ENCODE data around the gene FAM98C. TPM values are rescaled to one million over a fixed set of nuclear protein-coding genes. Genes with fewer than 3 reads are reported as not detected.

The FAM98C gene
- total RNA-seq, 1 donor from 2014 or later: 5.8 TPM

DNA sequence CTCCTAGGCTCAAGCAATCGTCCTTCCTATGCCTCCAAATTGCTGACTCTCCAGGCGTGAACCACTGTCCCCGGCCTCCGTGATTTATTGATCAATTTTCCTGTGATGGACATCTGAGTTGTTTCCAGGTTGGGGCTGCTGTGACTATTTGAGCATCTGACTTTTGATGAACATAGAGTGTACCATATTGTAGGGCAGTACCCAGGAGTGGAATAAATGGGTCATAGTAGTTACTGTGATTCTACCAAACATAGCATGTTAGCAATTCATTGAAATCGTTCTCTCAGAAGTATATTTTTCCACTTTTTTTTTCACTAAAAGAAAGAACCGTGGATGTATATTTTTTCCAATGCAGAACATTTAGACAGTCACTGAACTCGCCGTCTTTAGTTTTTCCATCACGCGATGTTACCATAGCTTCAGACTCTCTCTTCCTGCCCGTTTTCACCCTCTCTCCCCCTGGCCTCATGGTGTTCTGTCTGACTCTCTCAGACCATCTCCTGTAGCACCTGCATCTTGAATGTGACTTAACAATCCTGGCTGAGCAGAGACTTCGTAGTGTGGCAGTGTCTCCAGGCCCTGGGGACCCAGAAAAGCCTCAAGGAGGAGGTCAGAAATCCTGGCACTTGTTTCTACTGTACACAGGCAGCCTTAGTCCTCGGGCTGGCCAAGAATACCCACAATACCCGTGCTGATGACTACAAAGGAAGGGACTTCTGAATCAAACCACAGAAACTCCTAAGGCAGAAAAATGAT is 26.3 kb downstream of the FAM98C start:
- Mint-ChIP-seq H3K9me3 (ENCODE audit: unreplicated experiment) (peaks cover 2% of the 10 kb centered on the region), H3K4me1 (ENCODE audit: low read depth, unreplicated experiment) (peaks cover 21% of the 10 kb centered on the region), H3K4me3 (ENCODE audit: unreplicated experiment) (no peak overlapping the region), H3K27ac (ENCODE audit: unreplicated experiment) (no peak overlapping the region), H3K36me3 (ENCODE audit: unreplicated experiment) (no peaks in the 10 kb centered on the region), H3K27me3 (ENCODE audit: unreplicated experiment) (peaks cover 4% of the 10 kb centered on the region)
- TF ChIP-seq, protein P1, sequence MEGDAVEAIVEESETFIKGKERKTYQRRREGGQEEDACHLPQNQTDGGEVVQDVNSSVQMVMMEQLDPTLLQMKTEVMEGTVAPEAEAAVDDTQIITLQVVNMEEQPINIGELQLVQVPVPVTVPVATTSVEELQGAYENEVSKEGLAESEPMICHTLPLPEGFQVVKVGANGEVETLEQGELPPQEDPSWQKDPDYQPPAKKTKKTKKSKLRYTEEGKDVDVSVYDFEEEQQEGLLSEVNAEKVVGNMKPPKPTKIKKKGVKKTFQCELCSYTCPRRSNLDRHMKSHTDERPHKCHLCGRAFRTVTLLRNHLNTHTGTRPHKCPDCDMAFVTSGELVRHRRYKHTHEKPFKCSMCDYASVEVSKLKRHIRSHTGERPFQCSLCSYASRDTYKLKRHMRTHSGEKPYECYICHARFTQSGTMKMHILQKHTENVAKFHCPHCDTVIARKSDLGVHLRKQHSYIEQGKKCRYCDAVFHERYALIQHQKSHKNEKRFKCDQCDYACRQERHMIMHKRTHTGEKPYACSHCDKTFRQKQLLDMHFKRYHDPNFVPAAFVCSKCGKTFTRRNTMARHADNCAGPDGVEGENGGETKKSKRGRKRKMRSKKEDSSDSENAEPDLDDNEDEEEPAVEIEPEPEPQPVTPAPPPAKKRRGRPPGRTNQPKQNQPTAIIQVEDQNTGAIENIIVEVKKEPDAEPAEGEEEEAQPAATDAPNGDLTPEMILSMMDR (IDR thresholded peaks at IDR 0.05; ENCODE audit: partially characterized antibody, unreplicated experiment): no peak
- no peak for DNase-seq

DNA sequence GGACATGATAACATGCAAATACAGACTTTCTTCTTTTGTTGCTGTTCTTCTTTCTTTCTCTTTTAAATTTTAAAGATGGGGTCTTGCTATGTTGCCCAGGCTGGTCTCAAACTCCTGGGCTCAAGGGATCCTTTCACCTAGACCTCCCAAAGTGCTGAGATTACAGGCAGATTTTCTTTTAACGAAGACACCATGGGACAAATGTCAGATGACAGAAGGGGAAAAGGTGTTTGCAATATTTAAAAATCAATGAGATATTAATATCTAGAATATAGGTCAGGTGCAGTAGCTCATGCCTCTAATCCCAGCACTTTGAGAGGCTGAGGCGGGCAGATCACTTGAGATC is 26.9 kb downstream of the FAM98C start:
- Mint-ChIP-seq H3K9me3 (ENCODE audit: unreplicated experiment) (peaks cover 2% of the 10 kb centered on the region), H3K27me3 (ENCODE audit: unreplicated experiment) (peaks cover 6% of the 10 kb centered on the region), H3K4me3 (ENCODE audit: unreplicated experiment) (no peak overlapping the region), H3K36me3 (ENCODE audit: unreplicated experiment) (no peaks in the 10 kb centered on the region), H3K4me1 (ENCODE audit: low read depth, unreplicated experiment) (peaks cover 23% of the 10 kb centered on the region), H3K27ac (ENCODE audit: unreplicated experiment) (no peak overlapping the region)
- TF ChIP-seq, protein P1 (IDR thresholded peaks at IDR 0.05; ENCODE audit: partially characterized antibody, unreplicated experiment): no peak
- no peak for DNase-seq

DNA sequence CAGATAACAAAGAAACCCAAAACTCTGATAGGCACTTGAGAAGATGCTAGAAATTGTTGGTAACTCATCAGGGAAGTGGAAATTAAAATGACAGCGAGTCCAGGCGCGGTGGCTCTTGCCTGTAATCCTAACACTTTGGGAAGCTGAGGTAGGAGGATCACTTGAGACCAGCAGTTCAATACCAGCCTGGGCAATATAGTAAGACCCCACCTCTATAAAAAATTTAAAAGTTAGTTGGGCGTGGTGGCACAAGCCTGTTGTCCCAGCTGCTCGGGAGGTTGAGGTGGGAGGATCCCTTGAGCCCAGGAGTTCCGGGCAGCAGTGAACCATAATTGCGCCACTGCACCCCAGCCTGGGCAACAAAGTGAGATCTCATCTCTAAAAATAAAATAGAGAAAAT is 28.0 kb downstream of the FAM98C start:
- TF ChIP-seq, protein P1 (IDR thresholded peaks at IDR 0.05; ENCODE audit: partially characterized antibody, unreplicated experiment): no peak
- Mint-ChIP-seq H3K9me3 (ENCODE audit: unreplicated experiment) (no peaks in the 10 kb centered on the region), H3K4me3 (ENCODE audit: unreplicated experiment) (no peak overlapping the region), H3K27ac (ENCODE audit: unreplicated experiment) (no peak overlapping the region), H3K4me1 (ENCODE audit: low read depth, unreplicated experiment) (peaks cover 26% of the 10 kb centered on the region), H3K27me3 (ENCODE audit: unreplicated experiment) (peaks cover 6% of the 10 kb centered on the region), H3K36me3 (ENCODE audit: unreplicated experiment) (no peaks in the 10 kb centered on the region)
- no peak for DNase-seq

DNA sequence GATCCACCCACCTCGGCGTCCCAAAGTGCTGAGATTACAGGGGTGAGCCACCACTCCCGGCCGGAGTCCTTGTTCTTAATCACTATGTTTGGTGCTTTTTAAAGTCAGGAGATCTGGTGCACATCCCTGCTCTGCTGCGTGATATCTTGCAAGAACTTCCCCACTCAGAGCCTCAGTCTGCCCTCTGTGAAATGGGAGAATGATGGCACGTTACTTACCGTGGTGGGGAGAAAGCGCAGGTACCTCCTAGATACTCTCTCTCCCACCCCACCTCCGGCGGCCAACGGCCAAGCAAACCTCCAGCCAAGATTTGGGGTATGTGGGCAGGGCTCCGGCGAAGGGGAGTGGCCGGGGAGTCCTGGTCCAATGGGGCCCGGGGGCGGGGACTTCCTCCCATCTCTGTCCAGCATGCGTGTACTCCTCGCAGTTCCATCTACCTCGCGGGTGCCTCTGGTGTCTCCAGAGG is 30.4 kb downstream of the FAM98C start, which contains the start of gene RYR1:
RYR1 (plus strand) TSS at position 424 of the 466 bp plus-strand sequence. CDS start 139 bp downstream, outside the sequence.
- H3K36me3 Mint-ChIP-seq (ENCODE audit: unreplicated experiment): no peaks in the 10 kb centered on the region
- peaks cover 4% of the 10 kb centered on the region for H3K27me3 Mint-ChIP-seq (ENCODE audit: unreplicated experiment)
- peak within 1 kb of the TSS; percentile 92 for H3K4me3 Mint-ChIP-seq (ENCODE audit: unreplicated experiment)
- peak within 1 kb of the TSS; percentile 83 for H3K27ac Mint-ChIP-seq (ENCODE audit: unreplicated experiment)
- TF ChIP-seq, protein P1 (IDR thresholded peaks at IDR 0.05; ENCODE audit: partially characterized antibody, unreplicated experiment): no peak
- peak; percentile 81 for DNase-seq
- peaks cover 22% of the 10 kb centered on the region for H3K4me1 Mint-ChIP-seq (ENCODE audit: low read depth, unreplicated experiment)
- no peaks in the 10 kb centered on the region for H3K9me3 Mint-ChIP-seq (ENCODE audit: unreplicated experiment)

DNA sequence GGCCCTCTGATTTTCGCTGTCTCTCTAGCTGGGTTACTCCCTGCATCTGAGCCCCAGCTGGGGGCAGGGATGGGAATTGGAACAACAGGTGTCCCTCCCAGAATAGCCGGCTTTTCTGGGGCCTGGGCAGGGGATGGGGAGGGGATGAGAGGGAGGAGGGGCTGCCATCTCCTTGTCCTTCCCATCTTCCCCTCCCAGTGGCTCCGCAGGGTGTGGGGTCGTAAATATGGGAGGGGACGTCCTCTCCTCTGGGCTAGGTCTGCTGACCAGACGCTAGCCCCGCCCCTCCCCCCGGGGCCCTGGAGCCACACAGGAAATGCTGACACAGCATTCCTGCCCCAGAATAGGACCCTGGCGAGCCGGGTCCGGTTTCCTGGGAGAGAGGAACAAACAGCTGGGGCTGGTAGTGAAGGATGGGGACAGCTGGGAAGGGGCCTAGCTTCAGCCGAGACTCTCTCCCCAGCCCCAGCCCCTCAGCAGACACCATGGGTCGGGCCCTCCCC is 31.7 kb downstream of the FAM98C start:
- Mint-ChIP-seq H3K4me1 (ENCODE audit: low read depth, unreplicated experiment) (peaks cover 16% of the 10 kb centered on the region), H3K4me3 (ENCODE audit: unreplicated experiment) (peak overlapping the region; percentile 92), H3K27ac (ENCODE audit: unreplicated experiment) (peak overlapping the region; percentile 83), H3K27me3 (ENCODE audit: unreplicated experiment) (peaks cover 4% of the 10 kb centered on the region), H3K9me3 (ENCODE audit: unreplicated experiment) (no peaks in the 10 kb centered on the region), H3K36me3 (ENCODE audit: unreplicated experiment) (no peaks in the 10 kb centered on the region)
- TF ChIP-seq, protein P1 (IDR thresholded peaks at IDR 0.05; ENCODE audit: partially characterized antibody, unreplicated experiment): no peak
- peak; percentile 67 for DNase-seq

All from glutamatergic neuron (in vitro differentiated cells).